ENCODE data around the gene MED16. TPM values are rescaled to one million over a fixed set of nuclear protein-coding genes. Genes with fewer than 3 reads are reported as not detected.

The MED16 gene
- total and polyA plus RNA-seq, 2 of the 13 experiments (the other 11 are each of a cell fraction or from before 2014, with no cell fraction given), result 13.3 to 14.8 TPM

DNA sequence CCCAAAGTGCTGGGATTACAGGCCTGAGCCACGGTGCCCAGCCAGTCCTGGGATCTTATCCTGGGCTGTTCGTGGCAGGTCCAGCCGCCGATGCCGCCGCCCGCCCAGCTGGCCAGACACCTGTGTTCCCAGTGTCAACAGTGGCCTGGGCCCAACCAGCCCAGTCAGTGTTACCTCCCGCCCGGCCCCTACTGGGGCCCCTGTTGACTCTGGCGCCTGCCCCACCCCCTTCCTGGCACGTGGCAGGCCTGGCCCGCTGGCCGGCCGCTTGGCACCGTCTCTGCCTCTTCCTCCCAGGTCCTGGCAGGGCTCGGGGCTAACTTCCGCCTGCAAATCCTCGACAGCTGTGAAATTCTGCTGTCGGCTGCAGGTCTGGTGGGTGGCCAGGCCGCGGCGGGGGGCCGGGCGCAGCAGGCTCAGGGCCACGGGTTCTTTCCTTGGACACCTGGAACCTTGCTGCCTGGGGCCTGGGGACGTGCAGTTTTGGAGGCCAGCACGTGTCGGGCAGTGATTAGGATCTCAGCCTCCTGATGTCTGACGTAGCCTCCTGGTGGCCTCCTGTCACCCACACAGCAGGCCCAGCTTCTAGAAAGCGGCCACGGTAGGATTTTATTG is 42.0 kb upstream of the MED16 start (continued):
- TF ChIP-seq SOX6 (IDR thresholded peaks at IDR 0.05) (no peak), SOX6 (CRISPR knock-in tag; IDR thresholded peaks at IDR 0.05) (peak; percentile 88), ZNF326 (CRISPR knock-in tag; IDR thresholded peaks at IDR 0.05; ENCODE audit: borderline replicate concordance) (no peak; the same call in 1 of the 2 replicates), ZNF253 (CRISPR knock-in tag; IDR thresholded peaks at IDR 0.05; ENCODE audit: borderline replicate concordance) (peak; percentile 41; the same call in 1 of the 2 replicates), YEATS4 (CRISPR knock-in tag; IDR thresholded peaks at IDR 0.05; ENCODE audit: borderline replicate concordance) (peak; percentile 76), ZKSCAN1 (IDR thresholded peaks at IDR 0.05; ENCODE audit: low read length) (no peak), SALL2 (CRISPR knock-in tag; IDR thresholded peaks at IDR 0.05) (peak; percentile 78), KAT7 (CRISPR knock-in tag; IDR thresholded peaks at IDR 0.05; ENCODE audit: borderline replicate concordance) (peak; percentile 50; the same call in 1 of the 2 replicates), RXRA (CRISPR knock-in tag; IDR thresholded peaks at IDR 0.05) (peak; percentile 95), FOXP4 (CRISPR knock-in tag; IDR thresholded peaks at IDR 0.05) (peak; percentile 94), IRX3 (CRISPR knock-in tag; IDR thresholded peaks at IDR 0.05; ENCODE audit: borderline replicate concordance, low read depth) (no peak; the same call in 1 of the 2 replicates), EP300 (IDR thresholded peaks at IDR 0.05; ENCODE audit: low read depth in 2 of 2, low read length in 2 of 2) (peak; percentile 57 to 84; a peak in 3 of 4 replicates), EP300 (CRISPR knock-in tag; IDR thresholded peaks at IDR 0.05; ENCODE audit: borderline replicate concordance) (peak; percentile 89), MXI1 (IDR thresholded peaks at IDR 0.05; ENCODE audit: borderline replicate concordance, low read depth, low read length) (peak; percentile 98), ZNF382 (CRISPR knock-in tag; IDR thresholded peaks at IDR 0.05; ENCODE audit: borderline replicate concordance) (no peak), SP4 (CRISPR knock-in tag; IDR thresholded peaks at IDR 0.05) (peak; percentile 80), MED13 (CRISPR knock-in tag; IDR thresholded peaks at IDR 0.05) (peak; percentile 70; the same call in 1 of the 2 replicates), ERF (CRISPR knock-in tag; IDR thresholded peaks at IDR 0.05) (peak; percentile 99), ARNTL (CRISPR knock-in tag; IDR thresholded peaks at IDR 0.05) (peak; percentile 99), NFE2L1 (CRISPR knock-in tag; IDR thresholded peaks at IDR 0.05; ENCODE audit: borderline replicate concordance) (no peak), SIN3B (IDR thresholded peaks at IDR 0.05; ENCODE audit: low read length) (no peak)
- TF ChIP-seq, protein P1, sequence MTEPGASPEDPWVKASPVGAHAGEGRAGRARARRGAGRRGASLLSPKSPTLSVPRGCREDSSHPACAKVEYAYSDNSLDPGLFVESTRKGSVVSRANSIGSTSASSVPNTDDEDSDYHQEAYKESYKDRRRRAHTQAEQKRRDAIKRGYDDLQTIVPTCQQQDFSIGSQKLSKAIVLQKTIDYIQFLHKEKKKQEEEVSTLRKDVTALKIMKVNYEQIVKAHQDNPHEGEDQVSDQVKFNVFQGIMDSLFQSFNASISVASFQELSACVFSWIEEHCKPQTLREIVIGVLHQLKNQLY (CRISPR knock-in tag; IDR thresholded peaks at IDR 0.05), result peak; percentile 95
- TF ChIP-seq, protein P2, sequence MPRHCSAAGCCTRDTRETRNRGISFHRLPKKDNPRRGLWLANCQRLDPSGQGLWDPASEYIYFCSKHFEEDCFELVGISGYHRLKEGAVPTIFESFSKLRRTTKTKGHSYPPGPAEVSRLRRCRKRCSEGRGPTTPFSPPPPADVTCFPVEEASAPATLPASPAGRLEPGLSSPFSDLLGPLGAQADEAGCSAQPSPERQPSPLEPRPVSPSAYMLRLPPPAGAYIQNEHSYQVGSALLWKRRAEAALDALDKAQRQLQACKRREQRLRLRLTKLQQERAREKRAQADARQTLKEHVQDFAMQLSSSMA (CRISPR knock-in tag; IDR thresholded peaks at IDR 0.05), result peak; percentile 75; the same call in 1 of the 2 replicates
- TF ChIP-seq, protein P3, sequence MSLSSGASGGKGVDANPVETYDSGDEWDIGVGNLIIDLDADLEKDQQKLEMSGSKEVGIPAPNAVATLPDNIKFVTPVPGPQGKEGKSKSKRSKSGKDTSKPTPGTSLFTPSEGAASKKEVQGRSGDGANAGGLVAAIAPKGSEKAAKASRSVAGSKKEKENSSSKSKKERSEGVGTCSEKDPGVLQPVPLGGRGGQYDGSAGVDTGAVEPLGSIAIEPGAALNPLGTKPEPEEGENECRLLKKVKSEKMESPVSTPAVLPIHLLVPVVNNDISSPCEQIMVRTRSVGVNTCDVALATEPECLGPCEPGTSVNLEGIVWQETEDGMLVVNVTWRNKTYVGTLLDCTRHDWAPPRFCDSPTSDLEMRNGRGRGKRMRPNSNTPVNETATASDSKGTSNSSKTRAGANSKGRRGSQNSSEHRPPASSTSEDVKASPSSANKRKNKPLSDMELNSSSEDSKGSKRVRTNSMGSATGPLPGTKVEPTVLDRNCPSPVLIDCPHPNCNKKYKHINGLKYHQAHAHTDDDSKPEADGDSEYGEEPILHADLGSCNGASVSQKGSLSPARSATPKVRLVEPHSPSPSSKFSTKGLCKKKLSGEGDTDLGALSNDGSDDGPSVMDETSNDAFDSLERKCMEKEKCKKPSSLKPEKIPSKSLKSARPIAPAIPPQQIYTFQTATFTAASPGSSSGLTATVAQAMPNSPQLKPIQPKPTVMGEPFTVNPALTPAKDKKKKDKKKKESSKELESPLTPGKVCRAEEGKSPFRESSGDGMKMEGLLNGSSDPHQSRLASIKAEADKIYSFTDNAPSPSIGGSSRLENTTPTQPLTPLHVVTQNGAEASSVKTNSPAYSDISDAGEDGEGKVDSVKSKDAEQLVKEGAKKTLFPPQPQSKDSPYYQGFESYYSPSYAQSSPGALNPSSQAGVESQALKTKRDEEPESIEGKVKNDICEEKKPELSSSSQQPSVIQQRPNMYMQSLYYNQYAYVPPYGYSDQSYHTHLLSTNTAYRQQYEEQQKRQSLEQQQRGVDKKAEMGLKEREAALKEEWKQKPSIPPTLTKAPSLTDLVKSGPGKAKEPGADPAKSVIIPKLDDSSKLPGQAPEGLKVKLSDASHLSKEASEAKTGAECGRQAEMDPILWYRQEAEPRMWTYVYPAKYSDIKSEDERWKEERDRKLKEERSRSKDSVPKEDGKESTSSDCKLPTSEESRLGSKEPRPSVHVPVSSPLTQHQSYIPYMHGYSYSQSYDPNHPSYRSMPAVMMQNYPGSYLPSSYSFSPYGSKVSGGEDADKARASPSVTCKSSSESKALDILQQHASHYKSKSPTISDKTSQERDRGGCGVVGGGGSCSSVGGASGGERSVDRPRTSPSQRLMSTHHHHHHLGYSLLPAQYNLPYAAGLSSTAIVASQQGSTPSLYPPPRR (CRISPR knock-in tag; IDR thresholded peaks at IDR 0.05; ENCODE audit: borderline replicate concordance), result peak; percentile 93
